Measurements from ENCODE around the gene CRK. TPM values are rescaled to one million over a fixed set of nuclear protein-coding genes. Genes with fewer than 3 reads are reported as not detected.

CRK gene
- total and polyA plus RNA-seq, 2 of the 4 experiments (the other 2 are of a cell fraction) = 57.6 to 100 TPM

DNA sequence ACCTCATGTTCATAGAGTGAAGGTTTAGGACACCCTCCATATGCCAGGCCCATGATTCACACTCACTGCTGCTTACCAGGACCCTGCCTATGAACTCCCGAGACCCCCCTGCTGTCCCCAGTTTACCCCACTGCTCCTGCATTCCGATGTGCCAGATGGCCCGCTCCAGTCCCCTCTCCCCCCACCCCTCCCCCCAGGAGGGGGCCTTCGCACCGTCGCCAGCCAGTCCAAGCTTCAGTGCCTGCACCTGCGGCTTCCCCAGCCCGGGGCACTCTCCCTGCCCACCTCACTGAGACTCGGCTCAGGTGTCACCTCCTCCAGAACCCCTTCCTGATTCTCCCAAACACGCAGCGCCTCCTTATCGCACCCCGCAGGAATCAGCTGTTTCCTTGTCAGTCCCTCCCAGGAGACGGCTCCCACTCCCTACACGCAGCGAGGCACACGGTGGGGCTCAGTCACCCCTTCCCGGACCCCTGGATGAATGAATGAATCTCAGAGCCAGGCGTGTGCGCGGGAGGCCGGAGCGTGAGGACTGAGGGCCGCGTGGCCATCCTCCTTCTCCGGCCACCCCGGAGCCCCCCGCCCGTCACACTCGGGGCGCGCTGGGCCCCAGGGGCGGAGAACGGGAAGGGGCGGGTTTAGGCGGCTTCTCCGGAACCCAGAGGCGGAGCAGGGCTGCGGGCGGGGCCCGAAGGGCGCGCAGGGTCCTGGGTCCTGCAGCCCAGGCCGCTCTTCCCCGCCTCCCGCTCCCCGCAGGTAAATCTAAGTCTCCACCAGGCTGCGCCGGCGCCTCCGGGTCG lies 34.8 kb upstream of the CRK start:
- no peak for DNase-seq
- ChIA-PET CTCF (interaction anchor here (0.6 kb wide), 1 partner anchor 140 kb away, joined by 3 read pairs; no protein-coding TSS in a partner anchor), POLR2A (ENCODE audit: unreplicated experiment) (no interaction called here)

More for the DNA sequence above, 34.8 kb upstream of the CRK start:
- H3K27ac ChIP-seq (ENCODE audit: insufficient read depth, low read length) = peak overlapping the region; percentile 92
- peak overlapping the region; percentile 49 for H4K5ac ChIP-seq (ENCODE audit: low read depth, low read length)
- peak overlapping the region; percentile 80 to 95 for H4K8ac ChIP-seq (ENCODE audit: low read depth in 2 of 2, low read length in 2 of 2)
- H2BK15ac ChIP-seq (ENCODE audit: low read depth, low read length) = peak overlapping the region; percentile 81; the same call in 2 of the 3 replicates
- peak; percentile 68 for ATAC-seq (ENCODE audit: low read depth)
- peaks cover 2% of the 10 kb centered on the region; the same call in 1 of the 2 replicates for H3K36me3 ChIP-seq (ENCODE audit: control insufficient read depth, insufficient read depth, low read length)
- in situ Hi-C loops (cut with MboI; ENCODE audit: low sequenced_read_pairs) = no loop called here
- H3K9ac ChIP-seq (ENCODE audit: low read depth, low read length) = peak overlapping the region; percentile 85
- 0 out of 2 replicates have a peak overlapping the region, but pooled peaks have one; percentile 55 for H2BK20ac ChIP-seq (ENCODE audit: low read depth, low read length)
- H3K9me3 ChIP-seq (ENCODE audit: control insufficient read depth, insufficient read depth, low read length) = no peaks in the 10 kb centered on the region
- peak overlapping the region; percentile 98 for H3K23ac ChIP-seq (ENCODE audit: low read depth, low read length)
- no TSS peak for BruUV-seq (replicated peaks)
- no peaks in the 10 kb centered on the region for H3K27me3 ChIP-seq (ENCODE audit: control insufficient read depth, insufficient read depth, low read length)
- H3K4me3 ChIP-seq (ENCODE audit: insufficient read depth, low read depth, low read length) = peak overlapping the region; percentile 99
- peak overlapping the region; percentile 93 for H2AFZ ChIP-seq (replicated peaks; ENCODE audit: low read length, poor library complexity)
- peak overlapping the region; percentile 99 for H3K4me2 ChIP-seq (ENCODE audit: low read depth, low read length)
- no peaks in the 10 kb centered on the region; the same call in 1 of the 2 replicates for H4K20me1 ChIP-seq (ENCODE audit: insufficient read depth, low read length)
- dilution Hi-C loops (cut with HindIII; ENCODE audit: low sequenced_read_pairs, unreplicated experiment) = no loop called here
- TF ChIP-seq MAFK (IDR thresholded peaks at IDR 0.05; ENCODE audit: low read depth, low read length) = no peak
- no peak for TF ChIP-seq RCOR1 (IDR thresholded peaks at IDR 0.05; ENCODE audit: insufficient replicate concordance, low read length)
- TF ChIP-seq MXI1 (IDR thresholded peaks at IDR 0.05; ENCODE audit: borderline replicate concordance, low read depth, low read length) = 0 out of 2 replicates have a peak, but pooled peaks have one; percentile 35
- no peak for TF ChIP-seq BHLHE40 (IDR thresholded peaks at IDR 0.05; ENCODE audit: low read depth, low read length)
- TF ChIP-seq, protein P1, sequence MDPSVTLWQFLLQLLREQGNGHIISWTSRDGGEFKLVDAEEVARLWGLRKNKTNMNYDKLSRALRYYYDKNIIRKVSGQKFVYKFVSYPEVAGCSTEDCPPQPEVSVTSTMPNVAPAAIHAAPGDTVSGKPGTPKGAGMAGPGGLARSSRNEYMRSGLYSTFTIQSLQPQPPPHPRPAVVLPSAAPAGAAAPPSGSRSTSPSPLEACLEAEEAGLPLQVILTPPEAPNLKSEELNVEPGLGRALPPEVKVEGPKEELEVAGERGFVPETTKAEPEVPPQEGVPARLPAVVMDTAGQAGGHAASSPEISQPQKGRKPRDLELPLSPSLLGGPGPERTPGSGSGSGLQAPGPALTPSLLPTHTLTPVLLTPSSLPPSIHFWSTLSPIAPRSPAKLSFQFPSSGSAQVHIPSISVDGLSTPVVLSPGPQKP (IDR thresholded peaks at IDR 0.05; ENCODE audit: borderline replicate concordance, low read depth, low read length) = no peak
- TF ChIP-seq CEBPB (IDR thresholded peaks at IDR 0.05; ENCODE audit: low read depth, low read length) = no peak
- TF ChIP-seq CHD1 (IDR thresholded peaks at IDR 0.05; ENCODE audit: low read depth, low read length) = no peak
- peak; percentile 41; the same call in 1 of the 2 replicates for TF ChIP-seq MAZ (IDR thresholded peaks at IDR 0.05; ENCODE audit: borderline replicate concordance, low read depth, low read length)
- TF ChIP-seq, protein P2, sequence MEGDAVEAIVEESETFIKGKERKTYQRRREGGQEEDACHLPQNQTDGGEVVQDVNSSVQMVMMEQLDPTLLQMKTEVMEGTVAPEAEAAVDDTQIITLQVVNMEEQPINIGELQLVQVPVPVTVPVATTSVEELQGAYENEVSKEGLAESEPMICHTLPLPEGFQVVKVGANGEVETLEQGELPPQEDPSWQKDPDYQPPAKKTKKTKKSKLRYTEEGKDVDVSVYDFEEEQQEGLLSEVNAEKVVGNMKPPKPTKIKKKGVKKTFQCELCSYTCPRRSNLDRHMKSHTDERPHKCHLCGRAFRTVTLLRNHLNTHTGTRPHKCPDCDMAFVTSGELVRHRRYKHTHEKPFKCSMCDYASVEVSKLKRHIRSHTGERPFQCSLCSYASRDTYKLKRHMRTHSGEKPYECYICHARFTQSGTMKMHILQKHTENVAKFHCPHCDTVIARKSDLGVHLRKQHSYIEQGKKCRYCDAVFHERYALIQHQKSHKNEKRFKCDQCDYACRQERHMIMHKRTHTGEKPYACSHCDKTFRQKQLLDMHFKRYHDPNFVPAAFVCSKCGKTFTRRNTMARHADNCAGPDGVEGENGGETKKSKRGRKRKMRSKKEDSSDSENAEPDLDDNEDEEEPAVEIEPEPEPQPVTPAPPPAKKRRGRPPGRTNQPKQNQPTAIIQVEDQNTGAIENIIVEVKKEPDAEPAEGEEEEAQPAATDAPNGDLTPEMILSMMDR (conservative IDR thresholded peaks at IDR 0.05; ENCODE audit: low read depth, low read length) = no peak
- H2BK5ac ChIP-seq (ENCODE audit: low read depth, low read length, poor library complexity, severe bottlenecking) = peak overlapping the region; percentile 84
- peaks cover 15 to 52% of the 10 kb centered on the region in 2 experiments for H3K79me1 ChIP-seq (ENCODE audit: low read depth in 1 of 2, low read length in 2 of 2)
- H2AK5ac ChIP-seq (ENCODE audit: low read depth, low read length) = peak overlapping the region; percentile 100
- H2BK120ac ChIP-seq (ENCODE audit: low read depth, low read length) = peak overlapping the region; percentile 71
- H3K4ac ChIP-seq (ENCODE audit: low read depth, low read length) = peak overlapping the region; percentile 99
- H3K56ac ChIP-seq (ENCODE audit: extremely low read depth, insufficient read depth, low read length) = peak overlapping the region; percentile 92
- peak overlapping the region; percentile 98 for H3K14ac ChIP-seq (replicated peaks; ENCODE audit: low read depth, low read length)
- H3K18ac ChIP-seq (ENCODE audit: low read depth, low read length) = peak overlapping the region; percentile 90
- WGBS, 2 experiments (ENCODE audit: extremely low coverage in 2 of 2, insufficient read length in 1 of 2) = 0% methylated on average over 15 of the region's 52 CpGs; no CpG with 5 or more reads in 1 of the 2 experiments
- H4K91ac ChIP-seq (ENCODE audit: insufficient read depth, low read depth, low read length) = peak overlapping the region; percentile 94
- 0 out of 2 replicates have a peak, but pooled peaks cover 9% of the 10 kb centered on the region for H3K9me1 ChIP-seq (ENCODE audit: insufficient read depth, low read length)
- intact Hi-C loops (cut with micrococcal nuclease) = loop anchor here (1.0 kb wide), 1 partner anchor 24 kb away; no protein-coding TSS in a partner anchor
- peaks cover 23% of the 10 kb centered on the region for H3K4me1 ChIP-seq (ENCODE audit: control insufficient read depth, insufficient read depth, low read length)
- H2AK9ac ChIP-seq (replicated peaks; ENCODE audit: low read depth, low read length, poor library complexity) = peak overlapping the region; percentile 97
